CD4-positive, alpha-beta T cell (primary cell): Measurements from ENCODE around the gene B4GALT3. TPM values are rescaled to one million over a fixed set of nuclear protein-coding genes. Genes with fewer than 3 reads are reported as not detected.
"Not testable (repeated sequence)": the region's sequence is repeated elsewhere in the genome, so short reads cannot be mapped to it uniquely, and the experiment has no call there.

Experiments used
- ATAC-seq: fragments of 200-7000 bp; cut with Tn5 transposase; one replicate; pipeline ENCODE4 v1.10.0; 2022; ENCODE audit warnings: mild to moderate bottlenecking; ENCODE audit not compliant: poor library complexity
- CTCF ChIA-PET: fragments of 350-600 bp; sonication (Branson Sonifier 250); formaldehyde crosslinking; loops from one replicate; lab custom pipeline; 2021; ENCODE audit warnings: antibody characterized with exemption, inconsistent platforms; lab: Charles Lee
- POLR2A ChIA-PET: fragments of 350-600 bp; sonication (Branson Sonifier 250); formaldehyde crosslinking; loops from one replicate; lab custom pipeline; 2021; ENCODE audit warnings: antibody characterized with exemption, inconsistent platforms; lab: Charles Lee
- DNase-seq, 14 experiments: peaks; one replicate each; pipeline ENCODE4 v3.0.0-alpha.2; 2013 to 2020; ENCODE audit warnings: mixed read lengths in 2 of 14
- H3K27ac ChIP-seq, 2 donors: one replicate each; pipeline versions ENCODE4 v1.5.1 to v1.7.0; 2013; ENCODE audit warnings: low read length in 2 of 2, low read depth in 1 of 2, mild to moderate bottlenecking in 1 of 2
- H3K27me3 ChIP-seq, 2 experiments: 1 replicate in 1 of 2; 2 replicates in 1 of 2; pipeline versions ENCODE4 v1.6.1 to v1.7.0; 2013; ENCODE audit warnings: low read length in 2 of 2, control low read depth in 1 of 2, mild to moderate bottlenecking in 1 of 2, moderate library complexity in 1 of 2; ENCODE audit not compliant: insufficient read depth in 2 of 2, control insufficient read depth in 1 of 2
- H3K36me3 ChIP-seq: one replicate; pipeline ENCODE4 v1.6.1; 2013; ENCODE audit warnings: low read length, control low read depth; ENCODE audit not compliant: insufficient read depth
- H3K4me1 ChIP-seq: one replicate; pipeline ENCODE4 v1.6.1; 2013; ENCODE audit warnings: low read length, control low read depth; ENCODE audit not compliant: insufficient read depth
- H3K4me3 ChIP-seq: one replicate; pipeline ENCODE4 v1.5.1; 2013; ENCODE audit warnings: mild to moderate bottlenecking, low read length, moderate library complexity
- H3K9me3 ChIP-seq, 2 experiments: 1 replicate in 1 of 2; 2 replicates in 1 of 2; pipeline versions ENCODE4 v1.6.1 to v1.7.0; 2013; ENCODE audit warnings: low read length in 2 of 2, mild to moderate bottlenecking in 2 of 2, control low read depth in 1 of 2, moderate library complexity in 1 of 2; ENCODE audit not compliant: control insufficient read depth in 1 of 2, insufficient read depth in 1 of 2
- H3K27ac Mint-ChIP-seq: one replicate; pipeline ENCODE4 v1.8.0; 2020; ENCODE audit warnings: mixed read lengths
- H3K27me3 Mint-ChIP-seq: one replicate; pipeline ENCODE4 v1.8.0; 2021; ENCODE audit warnings: mixed read lengths
- H3K36me3 Mint-ChIP-seq: one replicate; pipeline ENCODE4 v1.8.0; 2021; ENCODE audit warnings: low read depth, mixed read lengths
- H3K4me1 Mint-ChIP-seq: one replicate; pipeline ENCODE4 v1.8.0; 2021; ENCODE audit warnings: low read depth, mixed read lengths
- H3K4me3 Mint-ChIP-seq: one replicate; pipeline ENCODE4 v1.8.0; 2020; ENCODE audit warnings: mild to moderate bottlenecking, mixed read lengths
- H3K9me3 Mint-ChIP-seq: one replicate; pipeline ENCODE4 v1.8.0; 2020; ENCODE audit warnings: mixed read lengths
- intact Hi-C, 2 experiments: fragments of 100-400 bp; cut with DNase I in 1 of 2; cut with micrococcal nuclease in 1 of 2; formaldehyde crosslinking; loops; one replicate each; pipeline versions ENCODE4 v1.15.1 to v1.9.0; 2023 to 2025; cut with DNase I, micrococcal nuclease
- total RNA-seq, 174 experiments: library from RNA in 2 of 174; stranded (reverse) in 2 of 174; gene quantifications; one replicate each; pipeline ENCODE4 v1.2.3 and lab custom pipeline; 2021 to 2026
- TF ChIP-seq, protein P1 (sequence below): fragments of 200-600 bp; IDR thresholded peaks from one replicate; pipeline ENCODE4 v1.8.0; 2022; ENCODE audit warnings: antibody characterized with exemption, mild to moderate bottlenecking

The B4GALT3 gene
- total RNA-seq, 2 experiments from 2014 or later, result 40.8 to 44.3 TPM

DNA sequence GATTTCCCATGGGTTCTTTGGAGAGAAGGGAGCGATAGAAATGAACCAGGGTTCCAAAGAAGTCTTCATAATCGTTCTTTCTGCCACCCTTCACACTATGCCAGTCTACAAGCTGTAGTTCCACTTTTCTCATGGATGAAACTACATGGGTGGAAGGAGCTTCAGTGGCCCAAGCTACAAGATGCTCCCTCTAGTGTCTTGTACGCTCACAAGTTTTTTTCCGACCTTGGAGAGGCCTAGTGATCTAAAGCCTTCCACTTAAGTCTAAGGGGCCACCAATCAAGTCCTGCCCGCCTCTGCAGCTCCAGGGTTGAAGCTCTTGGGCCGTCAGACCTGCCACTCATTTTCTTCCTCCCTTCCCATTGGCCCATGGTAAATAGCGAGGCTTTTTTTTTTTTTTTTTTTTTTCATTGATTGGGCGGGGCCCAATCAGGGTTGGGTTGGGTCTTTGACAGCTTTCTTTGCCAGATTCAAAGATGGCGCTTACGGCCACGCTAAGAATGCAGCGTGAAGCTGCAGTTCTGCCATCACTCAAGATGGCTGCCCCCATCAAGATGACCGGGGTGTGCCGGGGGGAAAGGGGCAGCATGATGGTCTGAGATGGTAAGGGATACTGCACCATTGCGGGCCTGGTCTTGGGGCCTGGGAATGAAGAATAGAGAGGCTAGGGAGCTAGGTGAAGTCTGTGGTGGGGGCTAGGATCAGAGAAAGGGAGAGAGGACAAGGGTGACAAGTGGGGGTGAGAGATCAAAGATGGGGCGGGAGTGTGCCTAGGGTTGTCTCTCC lies 48.4 kb upstream of the B4GALT3 start, which contains the start of gene TOMM40L:
Gene TOMM40L, plus strand, starts transcription at position 527 of the 786 bp plus-strand sequence. CDS start 430 bp downstream, outside the sequence.
- Histone ChIP-seq H3K27me3 (no peaks in the 10 kb centered on the region), H3K36me3 (peaks cover 23% of the 10 kb centered on the region), H3K4me3 (peak within 1 kb of the TSS; percentile 84), H3K27ac (peak within 1 kb of the TSS; percentile 5 to 52), H3K9me3 (no peaks in the 10 kb centered on the region), H3K4me1 (peaks cover 34% of the 10 kb centered on the region)
- Mint-ChIP-seq H3K36me3 (peaks cover 27% of the 10 kb centered on the region), H3K27ac (peak within 1 kb of the TSS; percentile 83), H3K4me3 (peak within 1 kb of the TSS; percentile 98), H3K4me1 (peaks cover 39% of the 10 kb centered on the region), H3K27me3 (no peaks in the 10 kb centered on the region), H3K9me3 (no peaks in the 10 kb centered on the region)
- TF ChIP-seq, protein P1, sequence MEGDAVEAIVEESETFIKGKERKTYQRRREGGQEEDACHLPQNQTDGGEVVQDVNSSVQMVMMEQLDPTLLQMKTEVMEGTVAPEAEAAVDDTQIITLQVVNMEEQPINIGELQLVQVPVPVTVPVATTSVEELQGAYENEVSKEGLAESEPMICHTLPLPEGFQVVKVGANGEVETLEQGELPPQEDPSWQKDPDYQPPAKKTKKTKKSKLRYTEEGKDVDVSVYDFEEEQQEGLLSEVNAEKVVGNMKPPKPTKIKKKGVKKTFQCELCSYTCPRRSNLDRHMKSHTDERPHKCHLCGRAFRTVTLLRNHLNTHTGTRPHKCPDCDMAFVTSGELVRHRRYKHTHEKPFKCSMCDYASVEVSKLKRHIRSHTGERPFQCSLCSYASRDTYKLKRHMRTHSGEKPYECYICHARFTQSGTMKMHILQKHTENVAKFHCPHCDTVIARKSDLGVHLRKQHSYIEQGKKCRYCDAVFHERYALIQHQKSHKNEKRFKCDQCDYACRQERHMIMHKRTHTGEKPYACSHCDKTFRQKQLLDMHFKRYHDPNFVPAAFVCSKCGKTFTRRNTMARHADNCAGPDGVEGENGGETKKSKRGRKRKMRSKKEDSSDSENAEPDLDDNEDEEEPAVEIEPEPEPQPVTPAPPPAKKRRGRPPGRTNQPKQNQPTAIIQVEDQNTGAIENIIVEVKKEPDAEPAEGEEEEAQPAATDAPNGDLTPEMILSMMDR, result peak; percentile 59
- intact Hi-C loops, result loop anchor here (1.0 to 10.0 kb wide), 5 partner anchors 15 to 519 kb away; partner anchors contain the start of genes DUSP12 (in 2 of the 2) and NDUFS2 (in 1 of the 2)
- DNase-seq, result peak; percentile 74 to 98 (median 82)
- ChIA-PET POLR2A (interaction anchor here (0.6 to 3.5 kb wide), 34 partner anchors 10 to 501 kb away, joined by 3 to 95 read pairs (median 6); partner anchors contain the start of genes ARHGAP30, B4GALT3, DEDD and FCER1G), CTCF (interaction anchor here (0.6 to 3.3 kb wide), 29 partner anchors 10 to 180 kb away, joined by 3 to 43 read pairs (median 4); partner anchors contain the start of genes B4GALT3, CFAP126, NDUFS2 and NR1I3)
- peak; percentile 95 for ATAC-seq

DNA sequence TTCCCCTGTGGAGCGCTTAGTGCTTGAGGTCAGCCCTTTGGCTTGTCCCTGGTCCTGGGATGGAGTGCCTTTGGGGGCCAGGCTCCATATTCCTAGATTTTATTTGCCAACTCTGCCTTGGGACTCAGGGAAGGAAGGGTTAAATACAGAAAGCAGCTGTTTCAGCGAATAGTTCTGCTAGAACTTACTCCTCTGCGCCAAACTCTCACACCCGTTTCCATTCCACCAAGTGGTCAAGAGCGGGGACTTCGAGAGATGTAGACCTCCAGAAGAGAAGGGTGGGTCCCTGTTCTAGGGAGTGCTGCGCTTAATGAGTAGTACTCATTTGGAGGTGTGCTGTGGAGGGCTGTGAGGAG lies 47.8 kb upstream of the B4GALT3 start:
- H3K9me3 Mint-ChIP-seq, result no peaks in the 10 kb centered on the region
- H3K4me3 Mint-ChIP-seq, result peak overlapping the region; percentile 98
- no peak for ATAC-seq
- no peaks in the 10 kb centered on the region for H3K27me3 Mint-ChIP-seq
- POLR2A ChIA-PET, result interaction anchor here (0.6 to 3.5 kb wide), 31 partner anchors 9 to 502 kb away, joined by 3 to 95 read pairs (median 8); partner anchors contain the start of genes ARHGAP30, B4GALT3, DEDD and FCER1G
- peaks cover 22% of the 10 kb centered on the region for H3K36me3 ChIP-seq
- H3K27ac ChIP-seq, result peak overlapping the region; percentile 5 to 52
- H3K4me1 Mint-ChIP-seq, result peaks cover 40% of the 10 kb centered on the region
- no peaks in the 10 kb centered on the region for H3K9me3 ChIP-seq
- peaks cover 34% of the 10 kb centered on the region for H3K4me1 ChIP-seq
- no peak for DNase-seq
- CTCF ChIA-PET, result interaction anchor here (0.6 to 3.3 kb wide), 25 partner anchors 9 to 179 kb away, joined by 3 to 43 read pairs (median 4); partner anchors contain the start of genes CFAP126, NDUFS2, NR1I3 and PPOX
- TF ChIP-seq, protein P1, result no peak
- H3K27me3 ChIP-seq, result no peaks in the 10 kb centered on the region
- H3K4me3 ChIP-seq, result no peak overlapping the region
- intact Hi-C loops, result loop anchor here (1.0 to 10.0 kb wide), 3 partner anchors 15 to 520 kb away; partner anchors contain the start of gene DUSP12 (in 2 of the 2)
- peak overlapping the region; percentile 83 for H3K27ac Mint-ChIP-seq
- H3K36me3 Mint-ChIP-seq, result peaks cover 21% of the 10 kb centered on the region

DNA sequence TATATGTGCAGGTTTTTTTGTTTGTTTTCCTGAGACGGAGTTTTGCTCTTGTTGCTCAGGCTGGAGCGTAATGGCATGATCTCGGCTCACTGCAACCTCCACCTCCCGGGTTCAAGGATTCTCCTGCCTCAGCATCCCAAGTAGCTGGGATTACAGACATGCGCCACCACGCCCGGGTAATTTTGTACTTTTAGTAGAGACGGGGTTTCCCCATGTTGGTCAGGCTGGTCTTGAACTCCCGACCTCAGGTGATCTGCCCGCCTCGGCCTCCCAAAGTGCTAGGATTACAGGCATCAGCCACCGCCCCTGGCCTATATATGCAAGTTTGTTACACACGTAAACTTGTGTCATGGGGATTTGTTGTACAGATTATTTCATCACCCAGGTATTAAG lies 47.4 kb upstream of the B4GALT3 start:
- Mint-ChIP-seq H3K36me3 (peaks cover 20% of the 10 kb centered on the region), H3K4me1 (peaks cover 44% of the 10 kb centered on the region)
- not testable (repeated sequence) for H3K9me3 ChIP-seq, DNase-seq, ATAC-seq, H3K27me3 Mint-ChIP-seq, H3K4me3 Mint-ChIP-seq, H3K27ac Mint-ChIP-seq, H3K27me3 ChIP-seq, H3K27ac ChIP-seq, H3K9me3 Mint-ChIP-seq, H3K4me3 ChIP-seq
- Histone ChIP-seq H3K4me1 (peaks cover 36% of the 10 kb centered on the region), H3K36me3 (peaks cover 17% of the 10 kb centered on the region)
- CTCF ChIA-PET, result interaction anchor here (1.7 to 3.3 kb wide), 3 partner anchors 22 to 42 kb away, joined by 8 to 43 read pairs (median 16); partner anchors contain the start of gene NDUFS2
- POLR2A ChIA-PET, result interaction anchor here (1.5 to 3.5 kb wide), 9 partner anchors 9 to 92 kb away, joined by 3 to 33 read pairs (median 20); partner anchors contain the start of genes DEDD, FCER1G, NDUFS2 and PPOX
- intact Hi-C loops, result loop anchor here (1.0 to 10.0 kb wide), 4 partner anchors 14 to 520 kb away; partner anchors contain the start of genes DUSP12 (in 2 of the 2) and B4GALT3 (in 1 of the 2)
